RWPE1 (cell line): ENCODE data around the gene WDR7.

Source experiments
- CTCF ChIA-PET: fragments of 350-600 bp; sonication (Branson Sonifier 250); formaldehyde crosslinking; extraction: SDS; loops from one replicate; lab custom pipeline; 2021; lab: Yijun Ruan, JAX
- POLR2A ChIA-PET: fragments of 400-600 bp; formaldehyde crosslinking; extraction: SDS; loops from one replicate; lab custom pipeline; 2020; ENCODE audit warnings: antibody characterized with exemption; ENCODE audit not compliant: low non-redundant PET; lab: Yijun Ruan, JAX
- DNase-seq: peaks from one replicate; pipeline ENCODE4 v3.0.0; 2012; ENCODE audit warnings: low spot score
- H3K27ac ChIP-seq: fragments of 450-650 bp; 2 replicates; pipeline ENCODE4 v1.5.1; 2017
- CTCF ChIP-seq: fragments of 450-650 bp; conservative IDR thresholded peaks from 2 replicates; pipeline ENCODE4 v1.5.1; 2017; ENCODE audit warnings: low read depth, mild to moderate bottlenecking

The WDR7 gene

DNA sequence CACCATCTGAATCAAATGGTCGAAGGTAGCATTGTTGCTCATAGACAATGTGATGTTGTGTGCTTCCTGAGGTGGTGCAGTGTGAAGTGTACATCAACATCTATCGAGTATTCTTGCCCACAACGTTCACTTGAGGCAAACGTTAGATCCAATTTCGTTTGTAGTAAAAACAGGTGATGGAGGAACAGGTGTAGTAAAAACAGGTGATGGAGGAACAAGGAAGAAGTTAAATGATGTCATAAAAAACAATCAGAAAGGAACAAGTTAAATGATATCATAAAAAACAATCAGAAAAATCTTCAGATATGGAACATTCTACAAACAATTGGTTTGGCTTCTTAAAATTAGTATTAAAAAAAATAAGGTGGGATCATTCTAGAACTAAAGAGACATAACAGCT is 11.3 kb downstream of the WDR7 start:
- CTCF ChIA-PET, result no interaction called here
- no peak overlapping the region for H3K27ac ChIP-seq
- DNase-seq, result no peak
- POLR2A ChIA-PET, result no interaction called here
- TF ChIP-seq CTCF, result no peak

GRCh38 chr18:56662902-56663301 is 11.7 kb downstream of the WDR7 start:
- ChIA-PET CTCF (no interaction called here), POLR2A (no interaction called here)
- TF ChIP-seq CTCF, result no peak
- no peak for DNase-seq
- no peak overlapping the region for H3K27ac ChIP-seq

GRCh38 chr18:56672391-56672790 is 21.2 kb downstream of the WDR7 start:
- no peak for TF ChIP-seq CTCF
- ChIA-PET CTCF (no interaction called here), POLR2A (interaction anchor here (0.6 kb wide), 1 partner anchor 12 kb away, joined by 3 read pairs; no protein-coding TSS in a partner anchor)
- no peak for DNase-seq
- no peak overlapping the region for H3K27ac ChIP-seq

- POLR2A ChIA-PET, result no interaction called here
- TF ChIP-seq CTCF, result no peak
- no peak overlapping the region for H3K27ac ChIP-seq
- CTCF ChIA-PET, result interaction anchor here (0.6 kb wide), 1 partner anchor 86 kb away, joined by 3 read pairs; no protein-coding TSS in a partner anchor
- DNase-seq, result no peak
These were observed 21.8 kb downstream of the WDR7 start for GRCh38 chr18:56672981-56673380.

GRCh38 chr18:56676639-56677038 is 25.5 kb downstream of the WDR7 start:
- no peak overlapping the region for H3K27ac ChIP-seq
- TF ChIP-seq CTCF, result no peak
- POLR2A ChIA-PET, result no interaction called here
- DNase-seq, result no peak
- CTCF ChIA-PET, result no interaction called here

GRCh38 chr18:56678836-56679565 is 27.8 kb downstream of the WDR7 start:
- no peak for DNase-seq
- no peak for TF ChIP-seq CTCF
- ChIA-PET CTCF (no interaction called here), POLR2A (no interaction called here)
- no peak overlapping the region for H3K27ac ChIP-seq
